ENCODE data around the gene SHISA2. TPM values are rescaled to one million over a fixed set of nuclear protein-coding genes. Genes with fewer than 3 reads are reported as not detected.

SHISA2 gene
- total and polyA plus RNA-seq, 2 experiments from 2014 or later = 0.32 to 0.43 TPM

- WGBS, 2 experiments (ENCODE audit: low coverage in 1 of 2, low lambda C conversion rate in 2 of 2, missing lambda C conversion rate in 2 of 2) = 36 to 41% methylated on average over 3 of the region's 3 CpGs
- Histone ChIP-seq H3K9me3 (ENCODE audit: low read depth) (no peaks in the 10 kb centered on the region), H3K4me1 (ENCODE audit: insufficient read depth) (no peaks in the 10 kb centered on the region), H3K4me2 (ENCODE audit: unreplicated experiment) (no peak overlapping the region), H3K27ac (no peak overlapping the region), H3K9me2 (ENCODE audit: insufficient read depth) (no peaks in the 10 kb centered on the region), H3F3A (ENCODE audit: insufficient read depth) (no peaks in the 10 kb centered on the region), H3K9ac (no peak overlapping the region), H3K4me3 (no peak overlapping the region), H3K79me2 (ENCODE audit: insufficient read depth) (no peaks in the 10 kb centered on the region), H4K20me1 (ENCODE audit: insufficient read depth) (no peaks in the 10 kb centered on the region), H3K27me3 (replicated peaks; ENCODE audit: insufficient read depth) (peaks cover 3% of the 10 kb centered on the region; the same call in 1 of the 2 replicates), H3K36me3 (ENCODE audit: low read depth) (no peaks in the 10 kb centered on the region), H2AFZ (no peak overlapping the region)
- no peak for TF ChIP-seq EZH2 (IDR thresholded peaks at IDR 0.05; ENCODE audit: insufficient read depth, poor library complexity, severe bottlenecking)
- TF ChIP-seq EZH2phosphoT487 (IDR thresholded peaks at IDR 0.05; ENCODE audit: insufficient read depth, low read depth) = no peak
- DNase-seq = no peak
- in situ Hi-C loops (cut with MboI) = no loop called here
These were observed 10.4 kb downstream of the SHISA2 start for GRCh38 chr13:26041444-26041843.

GRCh38 chr13:26038931-26039475 is 12.8 kb downstream of the SHISA2 start:
- no peaks in the 10 kb centered on the region for H3K9me2 ChIP-seq (ENCODE audit: insufficient read depth)
- H3K9me3 ChIP-seq (ENCODE audit: low read depth) = no peaks in the 10 kb centered on the region
- no peak for DNase-seq
- H3K4me3 ChIP-seq = no peak overlapping the region
- no peak for TF ChIP-seq EZH2phosphoT487 (IDR thresholded peaks at IDR 0.05; ENCODE audit: insufficient read depth, low read depth)
- TF ChIP-seq EZH2 (IDR thresholded peaks at IDR 0.05; ENCODE audit: insufficient read depth, poor library complexity, severe bottlenecking) = no peak
- no peak overlapping the region for H3K27ac ChIP-seq
- H3K36me3 ChIP-seq (ENCODE audit: low read depth) = no peaks in the 10 kb centered on the region
- no peaks in the 10 kb centered on the region for H4K20me1 ChIP-seq (ENCODE audit: insufficient read depth)
- 69 to 73% methylated on average over 8 of the region's 8 CpGs for WGBS, 2 experiments (ENCODE audit: low coverage in 1 of 2, low lambda C conversion rate in 2 of 2, missing lambda C conversion rate in 2 of 2)
- H3K9ac ChIP-seq = no peak overlapping the region
- no peaks in the 10 kb centered on the region for H3K4me1 ChIP-seq (ENCODE audit: insufficient read depth)
- H3K27me3 ChIP-seq (replicated peaks; ENCODE audit: insufficient read depth) = peaks cover 11% of the 10 kb centered on the region
- H3K4me2 ChIP-seq (ENCODE audit: unreplicated experiment) = no peak overlapping the region
- in situ Hi-C loops (cut with MboI) = no loop called here
- H3F3A ChIP-seq (ENCODE audit: insufficient read depth) = no peaks in the 10 kb centered on the region
- H3K79me2 ChIP-seq (ENCODE audit: insufficient read depth) = no peaks in the 10 kb centered on the region
- no peak overlapping the region for H2AFZ ChIP-seq

GRCh38 chr13:26037302-26037701 is 14.5 kb downstream of the SHISA2 start:
- Histone ChIP-seq H3K27me3 (replicated peaks; ENCODE audit: insufficient read depth) (peaks cover 11% of the 10 kb centered on the region), H3K36me3 (ENCODE audit: low read depth) (no peaks in the 10 kb centered on the region), H3F3A (ENCODE audit: insufficient read depth) (no peaks in the 10 kb centered on the region), H4K20me1 (ENCODE audit: insufficient read depth) (no peaks in the 10 kb centered on the region), H3K9me3 (ENCODE audit: low read depth) (no peaks in the 10 kb centered on the region), H3K4me1 (ENCODE audit: insufficient read depth) (no peaks in the 10 kb centered on the region), H3K9me2 (ENCODE audit: insufficient read depth) (no peaks in the 10 kb centered on the region), H3K4me2 (ENCODE audit: unreplicated experiment) (no peak overlapping the region), H3K4me3 (no peak overlapping the region), H3K79me2 (ENCODE audit: insufficient read depth) (no peaks in the 10 kb centered on the region), H3K27ac (no peak overlapping the region), H3K9ac (no peak overlapping the region), H2AFZ (no peak overlapping the region)
- TF ChIP-seq EZH2 (IDR thresholded peaks at IDR 0.05; ENCODE audit: insufficient read depth, poor library complexity, severe bottlenecking) (no peak), EZH2phosphoT487 (IDR thresholded peaks at IDR 0.05; ENCODE audit: insufficient read depth, low read depth) (no peak)
- 18 to 19% methylated on average over 2 of the region's 2 CpGs for WGBS, 2 experiments (ENCODE audit: low coverage in 1 of 2, low lambda C conversion rate in 2 of 2, missing lambda C conversion rate in 2 of 2)
- DNase-seq = no peak
- in situ Hi-C loops (cut with MboI) = no loop called here

GRCh38 chr13:26036383-26036782 is 15.4 kb downstream of the SHISA2 start:
- Histone ChIP-seq H2AFZ (no peak overlapping the region), H3K4me3 (no peak overlapping the region), H3K36me3 (ENCODE audit: low read depth) (no peaks in the 10 kb centered on the region), H3K79me2 (ENCODE audit: insufficient read depth) (no peaks in the 10 kb centered on the region), H3F3A (ENCODE audit: insufficient read depth) (no peaks in the 10 kb centered on the region), H3K27me3 (replicated peaks; ENCODE audit: insufficient read depth) (peaks cover 11% of the 10 kb centered on the region), H3K9me3 (ENCODE audit: low read depth) (no peaks in the 10 kb centered on the region), H3K4me2 (ENCODE audit: unreplicated experiment) (no peak overlapping the region), H3K9me2 (ENCODE audit: insufficient read depth) (no peaks in the 10 kb centered on the region), H3K27ac (no peak overlapping the region), H3K4me1 (ENCODE audit: insufficient read depth) (no peaks in the 10 kb centered on the region), H3K9ac (no peak overlapping the region), H4K20me1 (ENCODE audit: insufficient read depth) (no peaks in the 10 kb centered on the region)
- DNase-seq = no peak
- in situ Hi-C loops (cut with MboI) = no loop called here
- WGBS, 2 experiments (ENCODE audit: low coverage in 1 of 2, low lambda C conversion rate in 2 of 2, missing lambda C conversion rate in 2 of 2) = 52 to 66% methylated on average over 3 to 4 of the region's 4 CpGs
- TF ChIP-seq EZH2phosphoT487 (IDR thresholded peaks at IDR 0.05; ENCODE audit: insufficient read depth, low read depth) (no peak), EZH2 (IDR thresholded peaks at IDR 0.05; ENCODE audit: insufficient read depth, poor library complexity, severe bottlenecking) (no peak)

GRCh38 chr13:26034018-26034417 is 17.8 kb downstream of the SHISA2 start:
- no peak overlapping the region for H3K4me3 ChIP-seq
- no peaks in the 10 kb centered on the region for H3K4me1 ChIP-seq (ENCODE audit: insufficient read depth)
- no peak for TF ChIP-seq EZH2phosphoT487 (IDR thresholded peaks at IDR 0.05; ENCODE audit: insufficient read depth, low read depth)
- TF ChIP-seq EZH2 (IDR thresholded peaks at IDR 0.05; ENCODE audit: insufficient read depth, poor library complexity, severe bottlenecking) = no peak
- H3K27ac ChIP-seq = no peak overlapping the region
- no peak overlapping the region for H3K9ac ChIP-seq
- H2AFZ ChIP-seq = no peak overlapping the region
- H4K20me1 ChIP-seq (ENCODE audit: insufficient read depth) = no peaks in the 10 kb centered on the region
- H3K9me2 ChIP-seq (ENCODE audit: insufficient read depth) = no peaks in the 10 kb centered on the region
- H3K9me3 ChIP-seq (ENCODE audit: low read depth) = no peaks in the 10 kb centered on the region
- DNase-seq = no peak
- H3K4me2 ChIP-seq (ENCODE audit: unreplicated experiment) = no peak overlapping the region
- WGBS, 2 experiments (ENCODE audit: low coverage in 1 of 2, low lambda C conversion rate in 2 of 2, missing lambda C conversion rate in 2 of 2) = 41 to 45% methylated on average over 3 of the region's 3 CpGs
- H3K79me2 ChIP-seq (ENCODE audit: insufficient read depth) = no peaks in the 10 kb centered on the region
- H3K36me3 ChIP-seq (ENCODE audit: low read depth) = no peaks in the 10 kb centered on the region
- in situ Hi-C loops (cut with MboI) = no loop called here
- no peaks in the 10 kb centered on the region for H3F3A ChIP-seq (ENCODE audit: insufficient read depth)
- H3K27me3 ChIP-seq (replicated peaks; ENCODE audit: insufficient read depth) = peaks cover 16% of the 10 kb centered on the region; the same call in 1 of the 2 replicates
